Neural crest cell (in vitro differentiated cells): ENCODE results near the gene RNF115. TPM values are rescaled to one million over a fixed set of nuclear protein-coding genes. Genes with fewer than 3 reads are reported as not detected.
A peak's percentile ranks its signal among the peaks of the same experiment; 100 is the strongest.
"Not testable (repeated sequence)": the region's sequence is repeated elsewhere in the genome, so short reads cannot be mapped to it uniquely, and the experiment has no call there.

Experiments used
- DNase-seq: peaks from one replicate; pipeline ENCODE4 v3.0.0; 2021; ENCODE audit warnings: low read depth, mixed read lengths, low spot score
- H3K27ac Mint-ChIP-seq: one replicate; pipeline ENCODE4 v1.8.0; 2021; ENCODE audit warnings: mild to moderate bottlenecking, mixed read lengths; ENCODE audit not compliant: unreplicated experiment
- H3K27me3 Mint-ChIP-seq: 2 replicates; pipeline ENCODE4 v1.8.0; 2021; ENCODE audit warnings: low read depth, mild to moderate bottlenecking, mixed read lengths
- H3K36me3 Mint-ChIP-seq: 2 replicates; pipeline ENCODE4 v1.8.0; 2021; ENCODE audit warnings: low read depth, mild to moderate bottlenecking, mixed read lengths
- H3K4me1 Mint-ChIP-seq: 2 replicates; pipeline ENCODE4 v1.8.0; 2021; ENCODE audit warnings: mixed read lengths
- H3K4me3 Mint-ChIP-seq: one replicate; pipeline ENCODE4 v1.8.0; 2021; ENCODE audit warnings: mild to moderate bottlenecking, mixed read lengths
- H3K9me3 Mint-ChIP-seq: 2 replicates; pipeline ENCODE4 v1.8.0; 2021; ENCODE audit warnings: mixed read lengths
- total RNA-seq: library from RNA; stranded (reverse); gene quantifications from 2 replicates; pipeline ENCODE4 v1.2.1, GENCODE V29; 2021
- TF ChIP-seq, protein P1 (sequence below): fragments of 200-600 bp; sonication (generic); conservative IDR thresholded peaks from 2 replicates; pipeline ENCODE4 v1.5.0; 2021; ENCODE audit warnings: antibody characterized with exemption, mild to moderate bottlenecking

The RNF115 gene
- total RNA-seq, 1 donor from 2014 or later = 12.5 TPM

GRCh38 chr1:145730900-145731299 lies 93.0 kb downstream of the RNF115 start:
- Mint-ChIP-seq H3K27me3 (no peaks in the 10 kb centered on the region), H3K36me3 (no peaks in the 10 kb centered on the region)

DNA sequence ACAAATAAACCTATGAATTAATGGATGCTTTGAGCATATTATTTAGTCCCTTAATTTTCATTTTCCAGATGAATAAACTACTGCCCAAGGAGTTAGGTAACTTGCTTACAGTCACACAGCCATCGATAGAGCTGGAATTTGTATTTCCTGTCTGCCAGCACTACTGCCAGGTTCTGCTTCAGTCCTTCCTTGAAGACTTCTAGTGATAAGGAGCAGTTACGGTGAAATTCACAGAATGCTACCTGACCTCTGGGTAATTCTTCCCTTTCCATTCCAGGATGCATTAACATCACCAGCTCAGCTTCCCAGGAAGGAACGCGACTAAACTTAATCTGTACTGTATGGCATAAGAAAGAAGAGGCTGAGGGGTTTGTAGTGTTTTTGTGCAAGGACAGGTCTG lies 93.4 kb downstream of the RNF115 start:
- Mint-ChIP-seq H3K4me1 (no peaks in the 10 kb centered on the region), H3K9me3 (no peaks in the 10 kb centered on the region), H3K27ac (no peak overlapping the region), H3K4me3 (no peak overlapping the region), H3K27me3 (no peaks in the 10 kb centered on the region), H3K36me3 (no peaks in the 10 kb centered on the region)
- TF ChIP-seq, protein P1, sequence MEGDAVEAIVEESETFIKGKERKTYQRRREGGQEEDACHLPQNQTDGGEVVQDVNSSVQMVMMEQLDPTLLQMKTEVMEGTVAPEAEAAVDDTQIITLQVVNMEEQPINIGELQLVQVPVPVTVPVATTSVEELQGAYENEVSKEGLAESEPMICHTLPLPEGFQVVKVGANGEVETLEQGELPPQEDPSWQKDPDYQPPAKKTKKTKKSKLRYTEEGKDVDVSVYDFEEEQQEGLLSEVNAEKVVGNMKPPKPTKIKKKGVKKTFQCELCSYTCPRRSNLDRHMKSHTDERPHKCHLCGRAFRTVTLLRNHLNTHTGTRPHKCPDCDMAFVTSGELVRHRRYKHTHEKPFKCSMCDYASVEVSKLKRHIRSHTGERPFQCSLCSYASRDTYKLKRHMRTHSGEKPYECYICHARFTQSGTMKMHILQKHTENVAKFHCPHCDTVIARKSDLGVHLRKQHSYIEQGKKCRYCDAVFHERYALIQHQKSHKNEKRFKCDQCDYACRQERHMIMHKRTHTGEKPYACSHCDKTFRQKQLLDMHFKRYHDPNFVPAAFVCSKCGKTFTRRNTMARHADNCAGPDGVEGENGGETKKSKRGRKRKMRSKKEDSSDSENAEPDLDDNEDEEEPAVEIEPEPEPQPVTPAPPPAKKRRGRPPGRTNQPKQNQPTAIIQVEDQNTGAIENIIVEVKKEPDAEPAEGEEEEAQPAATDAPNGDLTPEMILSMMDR = no peak
- DNase-seq = no peak

More at GRCh38 chr1:145730900-145731299, 93.0 kb downstream of the RNF115 start:
- Mint-ChIP-seq H3K27ac (no peak overlapping the region), H3K9me3 (no peaks in the 10 kb centered on the region), H3K4me1 (no peaks in the 10 kb centered on the region), H3K4me3 (no peak overlapping the region)
- no peak for DNase-seq
- TF ChIP-seq, protein P1 = no peak

- Mint-ChIP-seq H3K4me3 (no peak overlapping the region), H3K4me1 (no peaks in the 10 kb centered on the region), H3K36me3 (no peaks in the 10 kb centered on the region), H3K9me3 (no peaks in the 10 kb centered on the region), H3K27me3 (no peaks in the 10 kb centered on the region), H3K27ac (no peak overlapping the region)
- TF ChIP-seq, protein P1 = no peak
- DNase-seq = no peak
Observed at GRCh38 chr1:145729666-145730436, 94.0 kb downstream of the RNF115 start.

GRCh38 chr1:145729196-145729595 lies 94.7 kb downstream of the RNF115 start:
- Mint-ChIP-seq H3K9me3 (no peaks in the 10 kb centered on the region), H3K27ac (no peak overlapping the region), H3K4me3 (no peak overlapping the region), H3K36me3 (no peaks in the 10 kb centered on the region), H3K27me3 (no peaks in the 10 kb centered on the region), H3K4me1 (no peaks in the 10 kb centered on the region)
- TF ChIP-seq, protein P1 = no peak
- no peak for DNase-seq

DNA sequence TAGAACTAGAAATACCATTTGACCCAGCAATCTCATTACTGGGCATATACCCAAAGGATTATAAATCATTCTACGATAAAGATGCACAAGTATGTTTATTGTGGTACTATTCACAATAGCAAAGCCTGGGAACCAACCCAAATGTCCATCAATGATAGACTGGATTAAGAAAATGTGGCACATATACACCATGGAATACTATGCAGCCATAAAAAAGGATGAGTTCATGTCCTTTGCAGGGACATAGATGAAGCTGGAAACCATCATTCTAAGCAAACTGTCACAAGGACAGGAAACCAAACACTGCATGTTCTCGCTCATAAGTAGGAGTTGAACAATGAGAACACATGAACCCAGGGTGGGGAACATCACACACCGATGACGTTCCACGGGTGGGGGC lies 97.7 kb downstream of the RNF115 start:
- not testable (repeated sequence) for H3K4me3 Mint-ChIP-seq, H3K36me3 Mint-ChIP-seq, H3K4me1 Mint-ChIP-seq, H3K9me3 Mint-ChIP-seq, H3K27ac Mint-ChIP-seq, H3K27me3 Mint-ChIP-seq, DNase-seq

DNA sequence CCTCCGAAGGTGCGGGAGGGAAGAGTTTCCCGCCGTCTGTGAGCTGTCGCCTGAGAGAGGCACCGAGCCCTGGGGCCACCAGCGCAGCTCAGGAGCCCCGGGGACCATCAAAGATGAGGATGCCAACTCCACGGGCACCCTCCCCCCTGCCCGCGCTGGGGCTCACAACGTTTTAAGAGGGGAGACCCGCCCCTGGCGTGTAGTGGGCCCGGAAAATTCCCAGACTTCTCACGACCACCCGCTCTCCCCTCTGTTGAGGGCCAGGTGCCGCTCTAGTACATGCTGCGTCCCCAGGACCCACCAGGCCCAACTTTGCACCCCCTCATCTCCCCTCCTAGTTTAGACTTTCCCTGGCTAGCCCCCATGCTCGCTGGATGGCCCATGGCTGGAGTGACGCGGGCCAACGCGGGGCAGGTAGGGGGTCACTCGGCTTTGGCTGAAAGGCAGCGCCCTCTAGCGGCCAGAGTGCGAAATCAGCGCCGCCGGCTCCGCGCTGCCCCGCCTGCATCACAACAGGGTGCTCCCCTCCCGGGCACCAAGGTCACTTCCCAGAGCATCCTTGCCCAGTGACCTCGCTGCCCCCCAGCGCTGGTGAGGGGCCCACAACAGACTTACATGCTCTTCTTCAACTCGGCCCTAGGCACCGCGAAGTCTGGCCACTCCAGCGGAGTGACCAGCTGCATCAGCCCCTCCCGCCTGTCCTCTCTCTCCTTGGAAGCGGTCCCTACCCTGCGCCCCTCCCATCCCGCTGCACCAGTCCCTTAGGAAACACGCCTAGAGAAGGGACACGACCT lies 102.8 kb downstream of the RNF115 start:
- DNase-seq = peak; percentile 70
- H3K36me3 Mint-ChIP-seq = no peaks in the 10 kb centered on the region
- H3K27ac Mint-ChIP-seq = no peak overlapping the region
- H3K4me3 Mint-ChIP-seq = peak overlapping the region; percentile 19
- peaks cover 20% of the 10 kb centered on the region for H3K4me1 Mint-ChIP-seq
- no peaks in the 10 kb centered on the region for H3K9me3 Mint-ChIP-seq
- H3K27me3 Mint-ChIP-seq = peaks cover 9% of the 10 kb centered on the region
- TF ChIP-seq, protein P1 = peak; percentile 97
